Heart left ventricle (tissue), 16 donors: ENCODE data around the gene ZBTB25. TPM values are rescaled to one million over a fixed set of nuclear protein-coding genes. Genes with fewer than 3 reads are reported as not detected.

ENCODE experiments used
- ATAC-seq, 4 donors: fragments of 200-7000 bp; cut with Tn5 transposase; one replicate each; pipeline ENCODE4 v1.9.1; 2020 to 2022; ENCODE audit warnings: moderate library complexity in 4 of 4, mild to moderate bottlenecking in 3 of 4, moderate number of reproducible peaks in 1 of 4
- DNase-seq, 5 donors: peaks; one replicate each; pipeline ENCODE4 v3.0.0-alpha.2; 2020
- H3K27ac ChIP-seq, 12 donors: fragments of 200-600 bp; sonication (generic) in 4 of 12; one replicate each; pipeline versions ENCODE4 v1.5.0 to v1.8.0; 2016 to 2022; ENCODE audit warnings: mild to moderate bottlenecking in 2 of 12
- H3K27me3 ChIP-seq, 9 donors: fragments of 200-600 bp; sonication (generic) in 2 of 9; one replicate each; pipeline versions ENCODE4 v1.5.1 to v1.8.0; 2016 to 2022; ENCODE audit warnings: mild to moderate bottlenecking in 3 of 9
- H3K36me3 ChIP-seq, 9 donors: fragments of 200-600 bp; sonication (generic) in 2 of 9; one replicate each; pipeline versions ENCODE4 v1.5.0 to v1.8.0; 2018 to 2022; ENCODE audit warnings: mild to moderate bottlenecking in 2 of 9
- H3K4me1 ChIP-seq, 12 donors: fragments of 200-600 bp; sonication (generic) in 4 of 12; one replicate each; pipeline versions ENCODE4 v1.5.0 to v1.8.0; 2016 to 2022; ENCODE audit warnings: mild to moderate bottlenecking in 3 of 12
- H3K4me3 ChIP-seq, 12 donors: fragments of 200-600 bp; sonication (generic) in 4 of 12; one replicate each; pipeline versions ENCODE4 v1.5.0 to v1.8.0; 2017 to 2022; ENCODE audit warnings: mild to moderate bottlenecking in 9 of 12, moderate library complexity in 4 of 12
- H3K9me3 ChIP-seq, 12 donors: fragments of 200-600 bp; sonication (generic) in 4 of 12; one replicate each; pipeline versions ENCODE4 v1.5.0 to v1.8.0; 2016 to 2022; ENCODE audit warnings: mild to moderate bottlenecking in 1 of 12
- POLR2A ChIP-seq, 2 donors: fragments of 450-650 bp; IDR thresholded peaks; one replicate each; pipeline ENCODE4 v1.6.1; 2017; ENCODE audit warnings: antibody characterized with exemption in 2 of 2, mild to moderate bottlenecking in 2 of 2, moderate library complexity in 2 of 2
- WGBS, 4 donors: extraction: QIAGEN DNeasy Blood & Tissue Kit in 2 of 4; methylation state at CpG; one replicate each; pipeline versions ENCODE4 v1.1.5 to v1.1.7; 2013 to 2018; 5-methylcytosine and 5-hydroxymethylcytosine counted together
- intact Hi-C, 10 donors: fragments of 100-400 bp; cut with DNase I; formaldehyde crosslinking; loops; one replicate each; pipeline versions ENCODE4 v1.11.1 to v1.14.2; 2022
- polyA plus RNA-seq, 2 donors: library from polyadenylated mRNA; stranded (reverse); fragments of 200-250 nt; gene quantifications; one replicate each; pipeline ENCODE4 v1.2.3, GENCODE V29; 2013
- total RNA-seq, 9 donors: library from RNA; depleted of rRNA in 2 of 9; stranded (reverse); fragments of >200 nt in 2 of 9; fragmentation: NEBNext Ultra II Directional in 3 of 9; extraction: Animal tissue kit (Norgen Biotek cat#: 25700) in 3 of 9; gene quantifications; one replicate each; pipeline versions ENCODE4 v1.1.0 to v1.2.4, GENCODE V29; 2016 to 2023
- TF ChIP-seq, protein P1 (sequence below), 12 donors: fragments of 200-600 bp; sonication (generic) in 4 of 12; IDR thresholded peaks; one replicate each; pipeline versions ENCODE4 v1.5.0 to v1.8.0; 2018 to 2022; ENCODE audit warnings: antibody characterized with exemption in 12 of 12, mild to moderate bottlenecking in 5 of 12
- donor health status: ischemic (EF 13 %, LVEDD 7.1; RV severe dilation, severe dysfunction).
- donor health status: healthy with polysubstance abuse.
- donor health status: DM: no; HTN: yes; CAD: no.
- donor health status: DM: no; HTN: no; CAD: no.
- donor health status: ischemic (EF 25% LVEDD 6.9; RV normal size, moderate dysfunction).
- donor health status: ischemic (EF 25% LVEDD 5.7; RV mildly dilated, moderate dysfunction).
- donor health status: healthy.
- donor health status: DM: yes; HTN: yes; CAD: no.
- donor health status: ischemic (EF 35%, LVEDD 5.7; RV mildly dilated, moderate dysfunction).
- donor health status: nonischemic (EF 11% LVEDD 7.7; RV severe dilation, severe dysfunction).
- donor health status: DM: yes; HTN: yes; CAD: no.
- donor health status: PGD.
- donor health status: ischemic (EF 29% LVEDD 5.4; RV normal size, mild dysfunction).
- donor health status: nonischemic (EF 23%, LVEDD 6.1; RV moderate dilation, normal function).

ZBTB25 gene
- total and polyA plus RNA-seq, 11 donors, result 4.0 to 28.0 (median 18.2) TPM

DNA sequence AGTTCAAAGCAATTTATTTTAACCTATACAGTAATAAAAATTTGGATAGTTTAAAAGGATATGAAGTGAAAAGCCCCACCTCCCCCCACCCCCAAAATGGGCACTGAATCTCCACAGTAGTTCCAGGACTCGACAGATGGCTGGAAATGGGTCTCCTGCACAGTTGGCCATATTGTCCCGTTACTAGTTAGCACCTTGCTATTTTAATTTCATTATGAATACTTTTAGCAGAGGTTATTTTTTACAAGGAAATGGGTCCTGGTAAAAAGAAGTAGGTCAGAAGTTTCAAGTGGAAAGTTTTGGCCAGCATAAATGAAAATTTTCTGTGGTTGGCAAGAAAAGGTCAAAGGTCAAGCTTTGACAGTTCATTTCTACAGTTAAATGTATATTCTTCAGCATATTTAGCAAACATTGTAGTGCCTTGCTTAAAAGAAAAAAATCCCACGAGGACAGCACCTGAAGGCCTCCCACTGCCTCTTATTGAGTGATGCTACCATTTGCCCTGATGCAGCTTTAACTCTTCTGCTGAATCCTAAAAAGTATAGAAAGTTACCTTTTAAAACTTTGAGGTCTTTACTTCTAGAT lies 87.2 kb downstream of the ZBTB25 start:
- DNase-seq, result no peak
- Histone ChIP-seq H3K4me3 (no peak overlapping the region), H3K4me1 (peaks cover 0 to 5% (median 0%) of the 10 kb centered on the region in 12 donors), H3K27ac (no peak overlapping the region), H3K9me3 (no peaks in the 10 kb centered on the region), H3K36me3 (peaks cover 0 to 87% (median 77%) of the 10 kb centered on the region in 9 donors), H3K27me3 (no peaks in the 10 kb centered on the region)
- 91 to 93% (median 92%) methylated on average over 3 of the region's 3 CpGs for WGBS, 4 donors
- no peak for ATAC-seq
- intact Hi-C loops, result no loop called here
- no peak for TF ChIP-seq POLR2A (IDR thresholded peaks at IDR 0.05)
- TF ChIP-seq, protein P1, sequence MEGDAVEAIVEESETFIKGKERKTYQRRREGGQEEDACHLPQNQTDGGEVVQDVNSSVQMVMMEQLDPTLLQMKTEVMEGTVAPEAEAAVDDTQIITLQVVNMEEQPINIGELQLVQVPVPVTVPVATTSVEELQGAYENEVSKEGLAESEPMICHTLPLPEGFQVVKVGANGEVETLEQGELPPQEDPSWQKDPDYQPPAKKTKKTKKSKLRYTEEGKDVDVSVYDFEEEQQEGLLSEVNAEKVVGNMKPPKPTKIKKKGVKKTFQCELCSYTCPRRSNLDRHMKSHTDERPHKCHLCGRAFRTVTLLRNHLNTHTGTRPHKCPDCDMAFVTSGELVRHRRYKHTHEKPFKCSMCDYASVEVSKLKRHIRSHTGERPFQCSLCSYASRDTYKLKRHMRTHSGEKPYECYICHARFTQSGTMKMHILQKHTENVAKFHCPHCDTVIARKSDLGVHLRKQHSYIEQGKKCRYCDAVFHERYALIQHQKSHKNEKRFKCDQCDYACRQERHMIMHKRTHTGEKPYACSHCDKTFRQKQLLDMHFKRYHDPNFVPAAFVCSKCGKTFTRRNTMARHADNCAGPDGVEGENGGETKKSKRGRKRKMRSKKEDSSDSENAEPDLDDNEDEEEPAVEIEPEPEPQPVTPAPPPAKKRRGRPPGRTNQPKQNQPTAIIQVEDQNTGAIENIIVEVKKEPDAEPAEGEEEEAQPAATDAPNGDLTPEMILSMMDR (IDR thresholded peaks at IDR 0.05), result no peak

DNA sequence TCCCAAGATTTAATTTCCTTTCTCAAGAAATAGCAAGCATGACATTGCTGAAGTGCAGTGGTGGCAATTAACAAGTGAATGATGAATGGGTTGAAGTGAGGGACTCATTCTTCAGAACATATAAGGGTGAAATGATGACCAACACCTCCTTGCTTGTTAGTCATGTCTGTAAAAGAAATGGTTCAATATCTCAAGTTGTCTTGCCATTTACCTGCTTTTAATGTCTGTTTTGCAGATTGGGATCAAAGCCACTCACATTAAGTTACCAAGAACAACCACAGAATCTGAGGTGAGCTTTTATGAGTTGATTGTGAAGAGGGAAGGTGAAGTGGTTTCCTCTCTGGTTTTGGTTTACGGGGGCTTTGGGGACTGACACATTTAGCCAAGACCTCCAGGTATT lies 91.4 kb downstream of the ZBTB25 start:
- no peaks in the 10 kb centered on the region for H3K9me3 ChIP-seq
- intact Hi-C loops, result no loop called here
- peaks cover 0 to 51% (median 36%) of the 10 kb centered on the region in 9 donors for H3K36me3 ChIP-seq
- no peak for TF ChIP-seq POLR2A (IDR thresholded peaks at IDR 0.05)
- TF ChIP-seq, protein P1 (IDR thresholded peaks at IDR 0.05), result no peak
- no peaks in the 10 kb centered on the region for H3K27me3 ChIP-seq
- H3K27ac ChIP-seq, result no peak overlapping the region
- ATAC-seq, result no peak
- peaks cover 0 to 5% (median 0%) of the 10 kb centered on the region in 12 donors for H3K4me1 ChIP-seq
- DNase-seq, result no peak
- no peak overlapping the region for H3K4me3 ChIP-seq
- 92 to 100% (median 96%) methylated on average over 1 of the region's 1 CpG for WGBS, 4 donors

DNA sequence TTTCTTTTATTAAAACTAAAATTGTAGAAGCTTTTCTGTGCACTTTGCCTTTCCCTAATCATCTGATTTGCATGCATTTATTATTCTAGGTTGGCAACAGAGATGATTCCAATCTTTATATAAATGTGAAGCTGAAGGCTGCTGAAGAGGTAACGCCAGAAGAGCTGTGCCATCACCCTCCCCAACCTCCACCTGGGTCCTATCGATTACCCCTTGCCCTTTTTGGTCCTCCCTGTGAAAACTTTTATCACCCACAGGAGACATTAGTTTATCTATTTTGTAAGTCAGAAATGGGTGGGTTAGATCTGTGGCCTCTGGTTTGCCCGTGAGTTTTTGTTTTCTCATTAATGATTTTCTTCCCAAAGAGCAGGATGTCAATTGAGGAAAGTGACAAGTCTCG lies 92.6 kb downstream of the ZBTB25 start:
- Histone ChIP-seq H3K36me3 (peaks cover 0 to 38% (median 25%) of the 10 kb centered on the region in 9 donors), H3K4me1 (no peaks in the 10 kb centered on the region), H3K27me3 (no peaks in the 10 kb centered on the region), H3K9me3 (no peaks in the 10 kb centered on the region), H3K27ac (no peak overlapping the region), H3K4me3 (no peak overlapping the region)
- TF ChIP-seq, protein P1 (IDR thresholded peaks at IDR 0.05), result no peak
- TF ChIP-seq POLR2A (IDR thresholded peaks at IDR 0.05), result no peak
- ATAC-seq, result no peak
- intact Hi-C loops, result no loop called here
- WGBS, 4 donors, result 93 to 99% (median 96%) methylated on average over 4 of the region's 4 CpGs
- no peak for DNase-seq

DNA sequence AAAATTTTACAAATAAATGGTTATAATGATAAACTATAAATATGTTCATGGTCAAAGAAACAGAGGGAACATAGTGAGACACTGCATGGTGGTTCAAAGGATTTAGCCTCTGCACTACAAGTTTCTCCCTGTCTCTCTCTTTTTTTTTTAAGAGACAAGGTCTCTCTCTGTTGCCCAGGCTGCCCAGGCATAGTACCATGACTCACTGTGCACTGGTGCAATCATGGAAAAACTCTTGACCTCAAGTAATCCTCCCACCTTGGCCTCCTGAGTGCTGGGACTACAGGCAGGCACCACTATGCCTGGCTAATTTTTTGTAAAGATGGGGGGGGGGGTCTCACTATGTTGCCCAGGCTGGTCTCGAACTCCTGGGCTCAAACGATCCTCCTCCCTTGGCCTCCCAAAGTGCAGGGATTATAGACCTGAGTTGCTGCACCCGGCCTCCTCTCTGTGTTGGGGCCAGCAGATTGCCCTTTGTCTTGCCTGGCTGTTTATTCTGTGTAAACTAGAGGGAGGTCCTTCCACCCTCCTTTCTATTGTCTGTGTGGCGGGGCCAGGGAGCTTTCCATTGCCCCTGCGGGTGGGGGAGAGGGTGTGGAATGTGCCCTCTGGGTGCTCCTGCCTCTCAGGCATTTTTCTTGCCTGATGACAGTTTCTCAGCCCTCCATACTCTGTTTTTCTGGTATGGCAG lies 93.4 kb downstream of the ZBTB25 start:
- 87 to 95% (median 90%) methylated on average over 5 of the region's 5 CpGs for WGBS, 4 donors
- no peaks in the 10 kb centered on the region for H3K27me3 ChIP-seq
- no peaks in the 10 kb centered on the region for H3K4me1 ChIP-seq
- peaks cover 0 to 35% (median 21%) of the 10 kb centered on the region in 9 donors for H3K36me3 ChIP-seq
- no peak for TF ChIP-seq POLR2A (IDR thresholded peaks at IDR 0.05)
- TF ChIP-seq, protein P1 (IDR thresholded peaks at IDR 0.05), result no peak
- no peaks in the 10 kb centered on the region for H3K9me3 ChIP-seq
- intact Hi-C loops, result no loop called here
- H3K4me3 ChIP-seq, result no peak overlapping the region
- peak in 2 of 4 donors; percentile 33 to 60 for ATAC-seq
- DNase-seq, result no peak
- no peak overlapping the region for H3K27ac ChIP-seq
